HG02840 (cell line): Measurements from ENCODE around the gene MECR.
"Not testable (repeated sequence)": the region's sequence is repeated elsewhere in the genome, so short reads cannot be mapped to it uniquely, and the experiment has no call there.

Source experiments
- ATAC-seq: cut with Tn5 transposase; IDR thresholded peaks from one replicate; pipeline ENCODE4 v1.9.1; 2021; ENCODE audit warnings: mild to moderate bottlenecking, moderate library complexity, moderate number of reproducible peaks; ENCODE audit not compliant: unreplicated experiment, low FRiP score

MECR gene

GRCh38 chr1:29237129-29237821 lies 6.5 kb upstream of the MECR start:
- no peak for ATAC-seq

GRCh38 chr1:29236712-29237128 lies 6.0 kb upstream of the MECR start:
- no peak for ATAC-seq

DNA sequence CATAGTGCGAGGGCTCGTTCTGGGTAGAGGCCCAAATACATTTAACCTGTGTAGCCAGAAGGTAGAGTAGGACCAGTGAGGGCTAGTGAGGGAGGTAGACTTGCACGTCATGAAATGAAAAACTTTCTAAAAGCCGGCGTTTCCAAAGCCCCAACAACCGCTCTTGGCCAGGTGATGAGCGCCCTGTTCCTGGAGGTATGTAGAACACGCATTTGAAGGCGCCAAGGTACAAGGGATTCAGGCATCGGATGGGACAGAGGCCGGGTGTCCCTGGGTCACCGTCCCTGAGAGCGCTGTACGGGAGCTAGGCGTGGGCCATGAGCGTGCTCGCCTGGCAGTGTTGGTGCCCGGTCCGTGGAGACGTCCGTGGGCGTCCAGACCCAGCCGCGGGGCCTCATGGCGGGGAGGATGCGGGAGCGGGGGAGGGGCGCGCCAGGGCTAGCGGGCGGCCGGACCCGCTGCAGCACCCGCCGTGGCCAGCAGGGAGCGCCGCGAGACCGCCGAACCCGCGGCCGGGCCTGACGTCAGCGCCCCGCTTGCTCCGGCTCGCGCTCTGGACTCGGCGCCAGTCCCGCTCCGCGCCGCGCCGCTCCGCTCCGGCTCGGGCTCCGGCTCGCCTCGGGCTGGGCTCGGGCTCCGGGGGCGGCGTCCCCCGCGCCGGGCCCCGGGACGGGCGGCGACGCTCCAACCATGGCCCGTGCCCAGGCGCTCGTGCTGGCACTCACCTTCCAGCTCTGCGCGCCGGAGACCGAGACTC lies 5.4 kb upstream of the MECR start, which contains the start of gene PTPRU:
Gene PTPRU (plus strand): TSS at position 568 of the 757 bp plus-strand sequence. CDS start 123 bp downstream, at position 691.
- ATAC-seq: no peak

DNA sequence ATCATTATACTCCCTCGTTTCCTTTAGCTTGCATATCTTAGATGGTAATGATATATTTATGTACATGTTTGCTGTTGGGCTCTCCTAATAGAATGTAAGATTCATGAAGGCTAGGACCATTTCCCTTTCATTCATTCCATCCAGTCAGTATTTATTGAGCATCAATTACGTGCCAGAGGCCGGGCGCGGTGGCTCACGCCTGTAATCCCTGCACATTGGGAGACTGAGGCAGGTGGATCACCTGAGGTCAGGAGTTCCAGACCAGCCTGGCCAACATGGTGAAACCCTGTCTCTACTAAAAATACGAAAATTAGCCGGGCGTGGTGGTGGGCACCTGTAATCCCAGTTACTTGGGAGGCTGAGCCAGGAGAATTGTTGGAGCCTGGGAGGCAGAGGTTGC lies 4.1 kb upstream of the MECR start:
- ATAC-seq: not testable (repeated sequence)

DNA sequence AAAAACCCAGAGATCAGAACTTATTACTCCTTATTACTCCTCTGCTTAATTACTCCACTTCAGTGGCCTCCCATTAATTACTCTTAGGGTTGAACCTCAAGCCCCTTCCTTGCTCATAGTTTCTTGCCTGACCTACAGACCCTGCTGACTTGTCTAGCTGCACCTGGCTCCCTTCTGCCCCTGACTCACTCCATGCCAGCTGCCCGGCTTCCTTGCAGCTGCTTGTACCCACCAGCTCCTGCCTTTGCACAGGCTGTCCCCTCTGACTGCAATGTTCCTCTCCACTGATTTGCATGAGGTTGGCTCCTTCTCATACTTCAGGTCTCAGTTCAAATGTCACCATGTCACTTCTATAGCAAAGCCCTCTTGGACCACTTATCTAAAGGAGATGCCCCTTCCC lies 3.7 kb upstream of the MECR start:
- no peak for ATAC-seq

GRCh38 chr1:29233693-29234092 lies 3.0 kb upstream of the MECR start:
- no peak for ATAC-seq

- ATAC-seq: no peak
Observed at GRCh38 chr1:29232387-29232786, 1.7 kb upstream of the MECR start.

DNA sequence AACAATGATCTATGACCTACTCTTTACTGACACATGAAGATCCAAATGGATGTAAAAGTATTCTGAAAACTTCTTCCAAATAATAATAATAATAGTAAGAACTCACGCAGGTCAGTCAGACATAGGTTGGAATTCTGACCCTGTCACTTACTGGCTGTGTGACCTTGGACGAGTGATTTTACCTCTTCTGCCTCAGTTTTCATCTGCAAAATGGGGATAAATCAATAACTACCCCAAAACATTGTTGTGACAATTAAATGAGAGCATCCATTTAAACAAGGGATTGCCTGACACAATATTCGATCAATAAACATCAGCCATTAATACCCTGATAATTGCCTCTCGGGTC lies 556 bp downstream of the MECR start:
- no peak for ATAC-seq

DNA sequence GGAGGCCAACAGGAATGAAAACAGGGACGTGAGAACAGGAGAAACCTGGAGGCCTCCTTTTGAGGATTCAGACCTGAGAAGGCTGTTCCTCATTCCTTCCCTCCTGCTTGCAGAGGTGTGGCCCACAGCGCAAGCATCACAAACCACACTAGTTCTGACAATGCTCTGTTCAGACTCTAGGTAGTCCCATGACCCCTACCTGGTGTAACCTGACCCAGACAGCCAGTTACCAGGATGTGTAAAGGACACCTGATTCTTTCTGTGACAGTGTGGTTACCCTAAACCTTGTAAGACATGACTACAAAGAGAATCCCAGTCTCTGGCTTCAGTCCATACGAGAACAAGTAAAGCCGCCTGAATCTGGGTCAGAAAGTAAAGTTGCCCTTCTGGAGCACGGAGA lies 3.2 kb downstream of the MECR start:
- ATAC-seq: no peak

DNA sequence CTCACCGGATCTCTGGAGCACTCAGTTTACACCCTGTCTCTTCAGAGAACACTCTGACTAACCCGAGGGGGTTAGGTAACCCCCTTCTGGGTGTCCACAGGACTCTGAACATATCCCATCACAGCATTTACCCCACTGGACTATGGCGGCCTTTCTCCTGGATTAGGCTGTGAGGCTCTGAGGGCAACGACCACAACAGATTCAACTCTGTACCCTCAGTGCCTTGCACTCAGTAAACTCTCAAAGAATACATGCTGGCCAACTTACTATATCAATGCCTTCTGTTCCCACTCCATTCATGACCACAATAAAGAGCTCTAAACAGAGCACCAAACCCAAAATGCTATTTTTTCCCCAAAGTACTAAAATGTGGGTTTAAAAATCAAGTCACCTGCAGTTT lies 5.4 kb downstream of the MECR start:
- ATAC-seq: no peak

DNA sequence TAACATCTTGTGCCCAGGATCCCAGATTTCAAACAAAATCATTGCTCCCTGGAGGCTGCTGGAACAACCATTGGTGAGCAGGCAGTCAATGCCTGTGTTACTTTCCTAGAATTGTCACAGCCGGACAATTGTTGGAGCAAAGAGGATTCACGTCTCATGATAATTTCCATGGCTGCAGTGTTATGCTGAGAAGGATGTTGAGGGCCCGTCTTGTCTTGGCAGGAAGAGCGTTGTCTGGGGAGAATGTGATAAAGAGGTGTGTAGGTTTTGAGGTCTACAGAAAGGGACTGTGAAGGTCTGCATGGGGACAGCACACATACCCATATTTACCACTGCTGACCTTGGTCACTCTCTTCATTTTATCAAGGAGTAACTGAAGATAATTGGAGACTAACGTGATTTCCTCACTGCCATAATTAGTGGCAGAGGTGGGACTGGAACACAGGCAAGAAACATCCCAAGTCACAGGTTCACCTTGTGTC lies 6.3 kb downstream of the MECR start:
- ATAC-seq: no peak

GRCh38 chr1:29223521-29223920 lies 7.2 kb downstream of the MECR start:
- no peak for ATAC-seq

DNA sequence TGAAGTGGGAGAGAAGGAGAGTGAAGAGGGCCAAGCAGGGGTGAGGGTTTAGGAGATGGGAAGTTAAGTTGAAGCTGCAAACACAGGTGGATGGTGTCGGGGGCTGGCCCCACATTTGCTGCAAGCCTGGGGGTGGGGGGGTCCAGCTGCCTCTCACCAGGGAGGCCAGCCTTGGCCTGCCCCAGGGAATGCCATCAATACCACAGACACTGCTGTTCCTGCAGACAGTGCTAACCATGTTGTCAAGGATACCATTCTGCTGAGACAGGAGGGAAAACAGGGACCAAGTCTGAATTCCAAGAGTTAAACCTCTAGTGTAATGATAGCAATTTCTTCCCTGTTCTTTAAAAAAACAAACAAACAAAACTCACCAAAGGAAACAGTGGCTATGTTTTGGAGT lies 8.0 kb downstream of the MECR start:
- no peak for ATAC-seq

DNA sequence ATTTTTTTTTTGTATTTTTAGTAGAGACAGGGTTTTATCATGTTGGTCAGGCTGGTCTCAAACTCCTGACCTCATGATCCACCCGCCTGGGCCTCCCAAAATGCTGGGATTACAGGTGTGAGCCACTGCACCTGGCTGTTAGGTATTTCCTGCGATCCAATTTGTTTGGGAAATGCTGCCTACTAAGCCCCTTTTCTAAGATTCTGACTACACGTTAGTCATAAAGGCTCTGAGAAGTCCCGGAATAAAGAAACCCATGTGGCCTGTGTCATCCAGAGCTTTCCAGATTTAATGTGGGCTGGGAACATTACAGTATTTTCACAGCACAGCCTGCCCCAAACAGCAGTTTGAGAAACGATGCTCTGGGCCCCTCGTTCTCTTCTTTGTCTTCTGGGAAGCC lies 8.5 kb downstream of the MECR start:
- not testable (repeated sequence) for ATAC-seq

DNA sequence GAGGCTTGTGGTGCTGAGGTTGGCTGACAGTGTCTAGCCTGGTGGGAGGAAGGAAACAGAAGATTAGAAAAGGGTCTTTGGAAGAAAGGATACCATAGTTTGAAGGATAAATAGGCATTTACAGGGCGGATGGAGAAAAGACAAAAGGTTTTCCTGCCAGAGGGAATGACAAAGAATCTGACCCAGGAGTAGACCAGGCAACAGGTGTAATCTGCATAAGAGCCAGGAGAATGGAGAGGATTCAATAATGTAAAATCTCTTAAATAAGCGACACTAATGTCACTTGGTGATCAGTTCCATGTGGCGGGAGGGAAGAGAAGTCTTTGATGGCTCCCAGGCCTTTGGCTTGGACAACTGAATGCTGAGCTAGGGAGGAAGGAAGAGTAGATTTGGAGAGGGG lies 9.4 kb downstream of the MECR start:
- ATAC-seq: no peak

DNA sequence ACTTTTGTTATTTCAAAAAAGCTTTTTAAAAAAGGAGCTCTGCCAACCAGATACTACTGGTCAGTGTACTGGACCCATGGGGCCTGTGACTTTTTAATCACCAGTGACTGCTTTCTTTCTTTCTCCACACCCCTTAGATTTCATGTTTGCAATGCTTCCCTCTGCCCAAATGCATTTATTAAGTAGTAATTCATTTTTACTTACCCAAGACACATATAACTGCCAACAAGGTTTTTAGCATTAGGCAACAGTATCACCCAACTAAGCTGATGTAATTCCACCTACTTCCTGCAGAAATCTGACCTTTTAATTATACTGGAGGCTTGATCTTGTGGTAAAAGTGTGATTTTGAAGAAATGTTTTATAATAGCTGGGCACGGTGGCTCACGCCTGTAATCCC lies 12.5 kb downstream of the MECR start:
- no peak for ATAC-seq

DNA sequence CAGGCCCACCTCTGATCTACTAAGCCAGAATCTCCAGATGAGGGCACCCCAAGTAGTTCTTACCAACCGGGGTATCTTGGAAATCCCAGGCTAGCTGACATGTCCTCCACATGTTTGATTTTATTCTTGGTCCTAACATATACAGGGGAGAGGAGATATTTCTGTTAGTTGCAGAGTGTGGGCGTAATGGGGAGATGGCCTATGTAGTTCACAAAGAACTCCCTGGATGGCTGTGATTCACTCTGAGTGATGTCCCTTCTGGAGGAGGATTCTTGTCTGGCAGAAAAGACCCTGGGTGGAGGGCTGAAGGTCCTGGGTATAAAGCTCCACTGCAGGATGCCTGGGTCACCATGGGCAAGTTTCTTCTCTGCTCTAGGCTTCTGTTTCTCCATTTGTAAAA lies 13.1 kb downstream of the MECR start:
- no peak for ATAC-seq

- ATAC-seq: no peak
Observed at GRCh38 chr1:29213055-29213454, 17.7 kb downstream of the MECR start.

GRCh38 chr1:29211086-29212030 lies 19.4 kb downstream of the MECR start:
- no peak for ATAC-seq

DNA sequence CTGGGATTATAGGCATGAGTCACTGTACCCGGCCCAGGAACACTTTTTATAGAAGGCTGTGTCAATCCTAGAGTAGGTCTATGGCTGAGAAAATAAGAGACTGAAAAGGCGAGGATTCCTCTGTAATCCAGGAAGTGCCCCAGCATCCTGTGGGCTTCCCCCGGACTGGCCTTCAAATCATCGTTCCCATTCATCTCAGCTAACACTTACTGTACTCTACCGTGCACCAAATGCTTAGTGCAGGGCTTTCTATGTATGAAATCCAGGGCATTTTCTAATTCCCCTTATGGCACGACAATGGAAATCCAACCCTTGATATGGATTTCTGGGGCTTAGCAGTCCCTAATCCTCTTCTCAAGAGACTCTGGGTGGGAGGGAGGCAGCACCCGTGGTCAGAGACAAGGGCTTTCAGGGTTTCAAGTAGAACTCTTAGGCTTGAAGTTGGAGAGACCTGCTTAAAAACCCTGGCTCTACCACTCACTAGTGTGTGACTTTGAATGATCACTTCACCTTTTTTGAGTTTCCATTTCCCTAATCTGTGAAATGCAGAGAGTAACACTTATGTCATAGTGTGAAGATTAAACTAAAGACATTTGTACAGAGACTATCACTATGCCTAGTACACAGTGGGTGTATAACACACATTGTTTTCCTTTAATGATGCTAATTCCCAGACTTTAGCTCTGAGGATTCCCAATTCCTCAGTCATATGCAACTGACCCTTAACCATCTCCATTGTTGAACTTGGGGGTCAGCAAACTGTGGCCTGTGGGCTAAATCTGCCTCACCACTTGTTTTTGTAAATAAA lies 20.3 kb downstream of the MECR start:
- ATAC-seq: no peak
